ENCODE data around the gene MYO1D. TPM values are rescaled to one million over a fixed set of nuclear protein-coding genes. Genes with fewer than 3 reads are reported as not detected.

Gene MYO1D
- total and polyA plus RNA-seq, 2 donors (not counting 3 experiments of a cell fraction or from before 2014, with no cell fraction given): 37.8 to 85.5 TPM

DNA sequence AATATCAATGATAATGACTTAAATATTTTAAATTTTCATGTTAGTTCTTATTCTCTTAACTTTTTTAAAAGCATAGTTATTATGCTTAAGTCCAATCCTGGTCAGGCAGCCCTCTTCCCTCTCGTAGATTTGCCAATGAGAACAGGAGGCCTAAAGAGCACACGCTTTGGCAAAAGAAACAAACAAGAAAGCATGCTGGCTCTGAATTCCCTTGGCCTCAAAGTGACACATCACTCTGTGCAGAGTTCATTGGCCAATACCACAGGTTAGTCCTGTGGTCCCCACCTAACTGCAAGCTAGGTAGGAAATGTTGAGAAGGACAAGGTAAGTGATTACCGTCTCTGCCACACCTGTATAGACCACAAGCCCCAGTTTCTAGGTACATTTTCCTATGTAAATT, 61.5 kb downstream of the MYO1D start:
- H3K9me1 ChIP-seq (replicated peaks; ENCODE audit: control insufficient read depth, extremely low read depth, insufficient read depth, low read length): no peaks in the 10 kb centered on the region
- CTCF ChIA-PET: no interaction called here
- H2AFZ ChIP-seq (ENCODE audit: low read depth, low read length): no peak overlapping the region
- FAIRE-seq (no peak), DNase-seq (ENCODE audit: low read depth, low spot score) (no peak)
- TF ChIP-seq FOS (IDR thresholded peaks at IDR 0.05; ENCODE audit: borderline replicate concordance, insufficient read depth, low read length): no peak
- TF ChIP-seq JUN (IDR thresholded peaks at IDR 0.05; ENCODE audit: borderline replicate concordance, insufficient read depth, insufficient read length, low read depth): no peak
- TF ChIP-seq, protein P1, sequence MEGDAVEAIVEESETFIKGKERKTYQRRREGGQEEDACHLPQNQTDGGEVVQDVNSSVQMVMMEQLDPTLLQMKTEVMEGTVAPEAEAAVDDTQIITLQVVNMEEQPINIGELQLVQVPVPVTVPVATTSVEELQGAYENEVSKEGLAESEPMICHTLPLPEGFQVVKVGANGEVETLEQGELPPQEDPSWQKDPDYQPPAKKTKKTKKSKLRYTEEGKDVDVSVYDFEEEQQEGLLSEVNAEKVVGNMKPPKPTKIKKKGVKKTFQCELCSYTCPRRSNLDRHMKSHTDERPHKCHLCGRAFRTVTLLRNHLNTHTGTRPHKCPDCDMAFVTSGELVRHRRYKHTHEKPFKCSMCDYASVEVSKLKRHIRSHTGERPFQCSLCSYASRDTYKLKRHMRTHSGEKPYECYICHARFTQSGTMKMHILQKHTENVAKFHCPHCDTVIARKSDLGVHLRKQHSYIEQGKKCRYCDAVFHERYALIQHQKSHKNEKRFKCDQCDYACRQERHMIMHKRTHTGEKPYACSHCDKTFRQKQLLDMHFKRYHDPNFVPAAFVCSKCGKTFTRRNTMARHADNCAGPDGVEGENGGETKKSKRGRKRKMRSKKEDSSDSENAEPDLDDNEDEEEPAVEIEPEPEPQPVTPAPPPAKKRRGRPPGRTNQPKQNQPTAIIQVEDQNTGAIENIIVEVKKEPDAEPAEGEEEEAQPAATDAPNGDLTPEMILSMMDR (IDR thresholded peaks at IDR 0.05; ENCODE audit: extremely low read depth in 1 of 2, insufficient read depth in 1 of 2, low read depth in 1 of 2, low read length in 2 of 2): no peak
- TF ChIP-seq GATA2 (IDR thresholded peaks at IDR 0.05; ENCODE audit: insufficient read depth, insufficient read length, low read depth, low read length): no peak
- TF ChIP-seq EZH2 (IDR thresholded peaks at IDR 0.05; ENCODE audit: borderline replicate concordance, low read depth, low read length, severe bottlenecking): no peak
- TF ChIP-seq POLR2A (IDR thresholded peaks at IDR 0.05; ENCODE audit: low read depth, low read length): no peak
- TF ChIP-seq MYC (IDR thresholded peaks at IDR 0.05; ENCODE audit: low read depth, low read length): no peak
- TF ChIP-seq POLR2AphosphoS5 (IDR thresholded peaks at IDR 0.05; ENCODE audit: insufficient read depth, low read depth, low read length): no peak
- TF ChIP-seq, protein P2, sequence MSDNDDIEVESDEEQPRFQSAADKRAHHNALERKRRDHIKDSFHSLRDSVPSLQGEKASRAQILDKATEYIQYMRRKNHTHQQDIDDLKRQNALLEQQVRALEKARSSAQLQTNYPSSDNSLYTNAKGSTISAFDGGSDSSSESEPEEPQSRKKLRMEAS (IDR thresholded peaks at IDR 0.05; ENCODE audit: insufficient read depth, insufficient read length): no peak
- POLR2A ChIA-PET: no interaction called here
- no TSS peak for BruUV-seq (replicated peaks)
- dilution Hi-C loops (cut with MboI; ENCODE audit: extremely low pct_ligation_motif_present, low sequenced_read_pairs) (no loop called here), intact Hi-C loops (cut with micrococcal nuclease) (no loop called here)
- no peak overlapping the region for H3K4me3 ChIP-seq (replicated peaks in 1 of 3; ENCODE audit: insufficient read depth in 1 of 3, low read depth in 1 of 3, low read length in 3 of 3)
- peaks cover 21% of the 10 kb centered on the region for H3K4me1 ChIP-seq (ENCODE audit: control insufficient read depth, extremely low read depth, insufficient read depth, low read length)
- peaks cover 6% of the 10 kb centered on the region for H3K79me2 ChIP-seq (ENCODE audit: control insufficient read depth, insufficient read depth, low read length)
- H3K9me3 ChIP-seq (replicated peaks; ENCODE audit: control insufficient read depth, insufficient read depth, low read length): no peaks in the 10 kb centered on the region
- H4K20me1 ChIP-seq (replicated peaks; ENCODE audit: control insufficient read depth, extremely low read depth, insufficient read depth, low read length): no peaks in the 10 kb centered on the region
- no peak overlapping the region for H3K9ac ChIP-seq (replicated peaks; ENCODE audit: extremely low read depth, insufficient read depth, low read length)
- no peak overlapping the region for H3K4me2 ChIP-seq (ENCODE audit: insufficient read depth, low read length)
- no peak overlapping the region for H3K27ac ChIP-seq (ENCODE audit: insufficient read depth, low read depth, low read length)
- H3K27me3 ChIP-seq (ENCODE audit: control insufficient read depth in 2 of 2, insufficient read depth in 2 of 2, low read length in 2 of 2): no peaks in the 10 kb centered on the region
- H3K36me3 ChIP-seq (ENCODE audit: control insufficient read depth in 2 of 2, extremely low read depth in 1 of 2, insufficient read depth in 2 of 2, low read length in 2 of 2): no peaks in the 10 kb centered on the region
